IPS-18c (cell line): ENCODE measurements around the gene SNX5.

Experiments
- H3K4me3 ChIP-seq: 2 replicates; pipeline ENCODE4 v1.7.0; 2013; ENCODE audit warnings: low read depth, mild to moderate bottlenecking, low read length, moderate library complexity; ENCODE audit not compliant: insufficient read depth
- H3K9me3 ChIP-seq: one replicate; pipeline ENCODE4 v1.6.1; 2013; ENCODE audit warnings: mild to moderate bottlenecking, low read length, moderate library complexity; ENCODE audit not compliant: control insufficient read depth, insufficient read depth

The SNX5 gene

GRCh38 chr20:17935761-17936160 lies 32.8 kb downstream of the SNX5 start:
- H3K9me3 ChIP-seq, result peaks cover under 1% of the 10 kb centered on the region
- no peak overlapping the region for H3K4me3 ChIP-seq

GRCh38 chr20:17935186-17935585 lies 33.4 kb downstream of the SNX5 start:
- Histone ChIP-seq H3K4me3 (no peak overlapping the region), H3K9me3 (peaks cover 2% of the 10 kb centered on the region)

- peak overlapping the region; percentile 11; the same call in 1 of the 2 replicates for H3K4me3 ChIP-seq
- peaks cover 2% of the 10 kb centered on the region for H3K9me3 ChIP-seq
Measured at GRCh38 chr20:17934141-17934862, 34.3 kb downstream of the SNX5 start.

- no peak overlapping the region for H3K4me3 ChIP-seq
- peaks cover 2% of the 10 kb centered on the region for H3K9me3 ChIP-seq
Measured at GRCh38 chr20:17933711-17934110, 34.9 kb downstream of the SNX5 start.

GRCh38 chr20:17933121-17933520 lies 35.5 kb downstream of the SNX5 start:
- Histone ChIP-seq H3K9me3 (peaks cover 4% of the 10 kb centered on the region), H3K4me3 (no peak overlapping the region)

GRCh38 chr20:17932396-17932795 lies 36.2 kb downstream of the SNX5 start:
- Histone ChIP-seq H3K9me3 (peaks cover 4% of the 10 kb centered on the region), H3K4me3 (no peak overlapping the region)

GRCh38 chr20:17931513-17931912 lies 37.1 kb downstream of the SNX5 start:
- no peak overlapping the region for H3K4me3 ChIP-seq
- H3K9me3 ChIP-seq, result peaks cover 4% of the 10 kb centered on the region

- Histone ChIP-seq H3K9me3 (peaks cover 4% of the 10 kb centered on the region), H3K4me3 (no peak overlapping the region)
Measured at GRCh38 chr20:17928633-17929311, 39.8 kb downstream of the SNX5 start.

GRCh38 chr20:17928211-17928611 lies 40.4 kb downstream of the SNX5 start:
- Histone ChIP-seq H3K4me3 (no peak overlapping the region), H3K9me3 (peaks cover 4% of the 10 kb centered on the region)

GRCh38 chr20:17925940-17926300 lies 42.7 kb downstream of the SNX5 start:
- Histone ChIP-seq H3K9me3 (peaks cover 4% of the 10 kb centered on the region), H3K4me3 (no peak overlapping the region)

- Histone ChIP-seq H3K9me3 (peaks cover 2% of the 10 kb centered on the region), H3K4me3 (no peak overlapping the region)
Measured at GRCh38 chr20:17925141-17925939, 43.3 kb downstream of the SNX5 start.

- Histone ChIP-seq H3K4me3 (no peak overlapping the region), H3K9me3 (no peaks in the 10 kb centered on the region)
Measured at GRCh38 chr20:17921774-17922173, 46.8 kb downstream of the SNX5 start.

- Histone ChIP-seq H3K9me3 (no peaks in the 10 kb centered on the region), H3K4me3 (no peak overlapping the region)
Measured at GRCh38 chr20:17919149-17919548, 49.4 kb downstream of the SNX5 start.

GRCh38 chr20:17917832-17918618 lies 50.6 kb downstream of the SNX5 start:
- Histone ChIP-seq H3K9me3 (no peaks in the 10 kb centered on the region), H3K4me3 (no peak overlapping the region)

- Histone ChIP-seq H3K9me3 (no peaks in the 10 kb centered on the region), H3K4me3 (no peak overlapping the region)
Measured at GRCh38 chr20:17916433-17916891, 52.1 kb downstream of the SNX5 start.

GRCh38 chr20:17914957-17915356 lies 53.6 kb downstream of the SNX5 start:
- Histone ChIP-seq H3K9me3 (no peaks in the 10 kb centered on the region), H3K4me3 (no peak overlapping the region)

GRCh38 chr20:17912916-17913315 lies 55.7 kb downstream of the SNX5 start:
- Histone ChIP-seq H3K4me3 (no peak overlapping the region), H3K9me3 (no peaks in the 10 kb centered on the region)
